Stomach (tissue), 4 donors: ENCODE results near the gene SUCO.

Experiments
- CTCF ChIP-seq, 7 experiments: fragments of 450-650 bp in 4 of 7; fragments of 200-600 bp in 3 of 7; sonication (generic) in 3 of 7; IDR thresholded peaks; one replicate each; pipeline ENCODE4 v1.5.1; 2016 to 2019; ENCODE audit warnings: antibody characterized with exemption in 7 of 7, control low read depth in 2 of 7, mild to moderate bottlenecking in 1 of 7
- POLR2A ChIP-seq, 4 donors: fragments of 450-650 bp; IDR thresholded peaks; one replicate each; pipeline ENCODE4 v1.6.1; 2016; ENCODE audit warnings: antibody characterized with exemption in 4 of 4, control low read depth in 2 of 4, mild to moderate bottlenecking in 1 of 4, moderate library complexity in 1 of 4

GRCh38 chr1:172630868-172631267 is 97.9 kb downstream of the SUCO start:
- TF ChIP-seq CTCF (IDR thresholded peaks at IDR 0.05): no peak
- no peak for TF ChIP-seq POLR2A (IDR thresholded peaks at IDR 0.05)
